Dendritic cell treated with granulocyte-macrophage colony-stimulating factor and Interleukin-4, amounts not matched to agents 40 ng/mL and 50 ng/mL, for 4 days (primary cell): ENCODE measurements around the gene RIT2.
"Not testable (repeated sequence)": the region's sequence is repeated elsewhere in the genome, so short reads cannot be mapped to it uniquely, and the experiment has no call there.

Source experiments
- H3K27ac Mint-ChIP-seq: one replicate; pipeline ENCODE4 v1.8.0; 2022; ENCODE audit warnings: mild to moderate bottlenecking, mixed read lengths
- H3K27me3 Mint-ChIP-seq: one replicate; pipeline ENCODE4 v1.8.0; 2022; ENCODE audit warnings: mild to moderate bottlenecking, mixed read lengths
- H3K36me3 Mint-ChIP-seq: one replicate; pipeline ENCODE4 v1.8.0; 2022; ENCODE audit warnings: low read depth, mixed read lengths
- H3K4me1 Mint-ChIP-seq: one replicate; pipeline ENCODE4 v1.8.0; 2022; ENCODE audit warnings: low read depth, mixed read lengths
- H3K4me3 Mint-ChIP-seq: one replicate; pipeline ENCODE4 v1.8.0; 2022; ENCODE audit warnings: mild to moderate bottlenecking, moderate library complexity, mixed read lengths
- H3K9me3 Mint-ChIP-seq: one replicate; pipeline ENCODE4 v1.8.0; 2022; ENCODE audit warnings: mixed read lengths
- intact Hi-C: fragments of 100-400 bp; cut with micrococcal nuclease; formaldehyde crosslinking; loops from one replicate; pipeline ENCODE4 v1.15.0; 2022

RIT2 gene

GRCh38 chr18:42746794-42747193 lies 368.7 kb downstream of the RIT2 start:
- intact Hi-C loops = no loop called here
- H3K4me1 Mint-ChIP-seq = no peaks in the 10 kb centered on the region
- no peaks in the 10 kb centered on the region for H3K36me3 Mint-ChIP-seq
- no peaks in the 10 kb centered on the region for H3K9me3 Mint-ChIP-seq
- no peaks in the 10 kb centered on the region for H3K27me3 Mint-ChIP-seq
- no peak overlapping the region for H3K4me3 Mint-ChIP-seq
- no peak overlapping the region for H3K27ac Mint-ChIP-seq

GRCh38 chr18:42745931-42746330 lies 369.6 kb downstream of the RIT2 start:
- H3K36me3 Mint-ChIP-seq = no peaks in the 10 kb centered on the region
- H3K4me3 Mint-ChIP-seq = no peak overlapping the region
- H3K9me3 Mint-ChIP-seq = no peaks in the 10 kb centered on the region
- intact Hi-C loops = no loop called here
- no peaks in the 10 kb centered on the region for H3K4me1 Mint-ChIP-seq
- H3K27me3 Mint-ChIP-seq = no peaks in the 10 kb centered on the region
- no peak overlapping the region for H3K27ac Mint-ChIP-seq

- intact Hi-C loops = no loop called here
- no peak overlapping the region for H3K4me3 Mint-ChIP-seq
Measured at GRCh38 chr18:42745171-42745570, 370.3 kb downstream of the RIT2 start.

GRCh38 chr18:42743373-42744138 lies 371.9 kb downstream of the RIT2 start:
- Mint-ChIP-seq H3K4me1 (no peaks in the 10 kb centered on the region), H3K9me3 (no peaks in the 10 kb centered on the region), H3K27me3 (no peaks in the 10 kb centered on the region), H3K27ac (no peak overlapping the region), H3K36me3 (no peaks in the 10 kb centered on the region), H3K4me3 (no peak overlapping the region)
- intact Hi-C loops = no loop called here

More at GRCh38 chr18:42745171-42745570, 370.3 kb downstream of the RIT2 start:
- Mint-ChIP-seq H3K4me1 (no peaks in the 10 kb centered on the region), H3K27me3 (no peaks in the 10 kb centered on the region), H3K36me3 (no peaks in the 10 kb centered on the region), H3K9me3 (no peaks in the 10 kb centered on the region), H3K27ac (no peak overlapping the region)

GRCh38 chr18:42742969-42743368 lies 372.5 kb downstream of the RIT2 start:
- Mint-ChIP-seq H3K9me3 (no peaks in the 10 kb centered on the region), H3K27ac (no peak overlapping the region), H3K4me1 (no peaks in the 10 kb centered on the region), H3K36me3 (no peaks in the 10 kb centered on the region), H3K27me3 (no peaks in the 10 kb centered on the region), H3K4me3 (no peak overlapping the region)
- intact Hi-C loops = no loop called here

- no peaks in the 10 kb centered on the region for H3K4me1 Mint-ChIP-seq
- no peak overlapping the region for H3K4me3 Mint-ChIP-seq
- intact Hi-C loops = no loop called here
- no peaks in the 10 kb centered on the region for H3K9me3 Mint-ChIP-seq
- H3K27ac Mint-ChIP-seq = no peak overlapping the region
- no peaks in the 10 kb centered on the region for H3K36me3 Mint-ChIP-seq
- H3K27me3 Mint-ChIP-seq = no peaks in the 10 kb centered on the region
Measured at GRCh38 chr18:42742474-42742873, 373.0 kb downstream of the RIT2 start.

- intact Hi-C loops, H3K27ac Mint-ChIP-seq, H3K27me3 Mint-ChIP-seq, H3K9me3 Mint-ChIP-seq, H3K4me1 Mint-ChIP-seq, H3K36me3 Mint-ChIP-seq, H3K4me3 Mint-ChIP-seq: not testable (repeated sequence)
Measured at GRCh38 chr18:42741805-42742347, 373.6 kb downstream of the RIT2 start.

GRCh38 chr18:42741299-42741698 lies 374.2 kb downstream of the RIT2 start:
- H3K36me3 Mint-ChIP-seq, H3K27me3 Mint-ChIP-seq, intact Hi-C loops, H3K27ac Mint-ChIP-seq, H3K9me3 Mint-ChIP-seq, H3K4me3 Mint-ChIP-seq, H3K4me1 Mint-ChIP-seq: not testable (repeated sequence)

GRCh38 chr18:42736074-42736473 lies 379.4 kb downstream of the RIT2 start:
- intact Hi-C loops = no loop called here
- no peak overlapping the region for H3K4me3 Mint-ChIP-seq
- H3K9me3 Mint-ChIP-seq = no peaks in the 10 kb centered on the region
- no peaks in the 10 kb centered on the region for H3K36me3 Mint-ChIP-seq
- no peaks in the 10 kb centered on the region for H3K27me3 Mint-ChIP-seq
- no peaks in the 10 kb centered on the region for H3K4me1 Mint-ChIP-seq
- no peak overlapping the region for H3K27ac Mint-ChIP-seq

- intact Hi-C loops = no loop called here
- no peaks in the 10 kb centered on the region for H3K9me3 Mint-ChIP-seq
- H3K36me3 Mint-ChIP-seq = no peaks in the 10 kb centered on the region
- H3K4me3 Mint-ChIP-seq = no peak overlapping the region
- no peak overlapping the region for H3K27ac Mint-ChIP-seq
- no peaks in the 10 kb centered on the region for H3K4me1 Mint-ChIP-seq
- no peaks in the 10 kb centered on the region for H3K27me3 Mint-ChIP-seq
Measured at GRCh38 chr18:42734520-42734919, 381.0 kb downstream of the RIT2 start.

- Mint-ChIP-seq H3K4me3 (no peak overlapping the region), H3K36me3 (no peaks in the 10 kb centered on the region), H3K4me1 (no peaks in the 10 kb centered on the region), H3K9me3 (no peaks in the 10 kb centered on the region), H3K27me3 (no peaks in the 10 kb centered on the region), H3K27ac (no peak overlapping the region)
- intact Hi-C loops = no loop called here
Measured at GRCh38 chr18:42730272-42730671, 385.2 kb downstream of the RIT2 start.

GRCh38 chr18:42719221-42719620 lies 396.3 kb downstream of the RIT2 start:
- Mint-ChIP-seq H3K36me3 (no peaks in the 10 kb centered on the region), H3K27ac (no peak overlapping the region), H3K27me3 (no peaks in the 10 kb centered on the region), H3K4me3 (no peak overlapping the region), H3K4me1 (no peaks in the 10 kb centered on the region), H3K9me3 (no peaks in the 10 kb centered on the region)
- intact Hi-C loops = no loop called here

GRCh38 chr18:42712065-42712464 lies 403.4 kb downstream of the RIT2 start:
- intact Hi-C loops = no loop called here
- Mint-ChIP-seq H3K9me3 (no peaks in the 10 kb centered on the region), H3K27me3 (no peaks in the 10 kb centered on the region), H3K27ac (no peak overlapping the region), H3K4me3 (no peak overlapping the region), H3K36me3 (no peaks in the 10 kb centered on the region), H3K4me1 (no peaks in the 10 kb centered on the region)

GRCh38 chr18:42707080-42707479 lies 408.4 kb downstream of the RIT2 start:
- Mint-ChIP-seq H3K27me3 (no peaks in the 10 kb centered on the region), H3K4me1 (no peaks in the 10 kb centered on the region), H3K36me3 (no peaks in the 10 kb centered on the region), H3K4me3 (no peak overlapping the region), H3K27ac (no peak overlapping the region), H3K9me3 (no peaks in the 10 kb centered on the region)
- intact Hi-C loops = no loop called here

- H3K36me3 Mint-ChIP-seq = no peaks in the 10 kb centered on the region
- H3K9me3 Mint-ChIP-seq = no peaks in the 10 kb centered on the region
- no peak overlapping the region for H3K27ac Mint-ChIP-seq
- no peaks in the 10 kb centered on the region for H3K4me1 Mint-ChIP-seq
- intact Hi-C loops = no loop called here
- H3K27me3 Mint-ChIP-seq = no peaks in the 10 kb centered on the region
- H3K4me3 Mint-ChIP-seq = no peak overlapping the region
Measured at GRCh38 chr18:42706618-42707017, 408.9 kb downstream of the RIT2 start.
